Stimulated activated CD4-positive, alpha-beta T cell treated with anti-CD3 and anti-CD28 coated beads, Interleukin-1b, Interleukin-23, amount 100 ng/mL, for 4 hours (primary cell): ENCODE results near the gene UBE2E2.

Source experiments
- DNase-seq, 2 donors: peaks; one replicate each; pipeline ENCODE4 v3.0.0-alpha.2; 2020; ENCODE audit warnings: low read depth in 2 of 2

The UBE2E2 gene

GRCh38 chr3:23276913-23277658 is 74.0 kb downstream of the UBE2E2 start:
- no peak for DNase-seq

- DNase-seq, result no peak
These were observed 74.6 kb downstream of the UBE2E2 start for GRCh38 chr3:23277688-23278087.

- DNase-seq, result no peak
These were observed 80.5 kb downstream of the UBE2E2 start for GRCh38 chr3:23283625-23284024.

- DNase-seq, result no peak
These were observed 85.2 kb downstream of the UBE2E2 start for GRCh38 chr3:23288286-23288685.

GRCh38 chr3:23288715-23289114 is 85.6 kb downstream of the UBE2E2 start:
- no peak for DNase-seq

- DNase-seq, result no peak
These were observed 89.3 kb downstream of the UBE2E2 start for GRCh38 chr3:23292432-23292831.

GRCh38 chr3:23294770-23295387 is 91.8 kb downstream of the UBE2E2 start:
- no peak for DNase-seq

- DNase-seq, result no peak
These were observed 98.7 kb downstream of the UBE2E2 start for GRCh38 chr3:23301819-23302218.

GRCh38 chr3:23302271-23302670 is 99.1 kb downstream of the UBE2E2 start:
- DNase-seq, result no peak

GRCh38 chr3:23303601-23304217 is 100.6 kb downstream of the UBE2E2 start:
- no peak for DNase-seq

GRCh38 chr3:23304424-23304823 is 101.3 kb downstream of the UBE2E2 start:
- DNase-seq, result no peak

GRCh38 chr3:23308986-23309625 is 106.0 kb downstream of the UBE2E2 start:
- DNase-seq, result no peak

- no peak for DNase-seq
These were observed 109.7 kb downstream of the UBE2E2 start for GRCh38 chr3:23312866-23313265.

- no peak for DNase-seq
These were observed 112.0 kb downstream of the UBE2E2 start for GRCh38 chr3:23314981-23315762.

GRCh38 chr3:23316924-23317323 is 113.8 kb downstream of the UBE2E2 start:
- no peak for DNase-seq

GRCh38 chr3:23319366-23320312 is 116.5 kb downstream of the UBE2E2 start:
- no peak for DNase-seq

- DNase-seq, result no peak
These were observed 117.8 kb downstream of the UBE2E2 start for GRCh38 chr3:23320586-23321570.

GRCh38 chr3:23324745-23325144 is 121.6 kb downstream of the UBE2E2 start:
- DNase-seq, result no peak

- no peak for DNase-seq
These were observed 122.4 kb downstream of the UBE2E2 start for GRCh38 chr3:23325466-23326065.
